ENCODE measurements around the gene HK3. TPM values are rescaled to one million over a fixed set of nuclear protein-coding genes. Genes with fewer than 3 reads are reported as not detected.

The HK3 gene
- total and polyA plus RNA-seq, 2 donors from 2014 or later, result 2.0 to 21.2 TPM

- FAIRE-seq, result no peak
- H3K27ac ChIP-seq (ENCODE audit: low read depth in 2 of 2, low read length in 2 of 2), result no peak overlapping the region
- TF ChIP-seq CTCF (IDR thresholded peaks at IDR 0.05; ENCODE audit: borderline replicate concordance, extremely low read depth, insufficient read depth), result no peak
- H3K4me1 ChIP-seq (ENCODE audit: control insufficient read depth in 2 of 3, insufficient read depth in 2 of 3, low read depth in 1 of 3, low read length in 3 of 3), result no peaks in the 10 kb centered on the region
- H3K27me3 ChIP-seq (ENCODE audit: control insufficient read depth, insufficient read depth, low read length), result no peaks in the 10 kb centered on the region
- H3K9me3 ChIP-seq (ENCODE audit: control insufficient read depth in 2 of 3, insufficient read depth in 1 of 3, low read length in 3 of 3), result no peaks in the 10 kb centered on the region
- H3K4me3 ChIP-seq (ENCODE audit: low read length in 3 of 3), result no peak overlapping the region
- H3K36me3 ChIP-seq (ENCODE audit: control insufficient read depth in 2 of 3, insufficient read depth in 3 of 3, low read length in 3 of 3), result no peaks in the 10 kb centered on the region
- no peak for DNase-seq
- intact Hi-C loops (cut with DNase I), result no loop called here
- no peak overlapping the region for H3K9ac ChIP-seq (ENCODE audit: low read length in 3 of 3)
These were observed 65.9 kb downstream of the HK3 start for GRCh38 chr5:176833286-176833685.

- Histone ChIP-seq H3K36me3 (ENCODE audit: control insufficient read depth in 2 of 3, insufficient read depth in 3 of 3, low read length in 3 of 3) (no peaks in the 10 kb centered on the region), H3K4me1 (ENCODE audit: control insufficient read depth in 2 of 3, insufficient read depth in 2 of 3, low read depth in 1 of 3, low read length in 3 of 3) (no peaks in the 10 kb centered on the region), H3K9me3 (ENCODE audit: control insufficient read depth in 2 of 3, insufficient read depth in 1 of 3, low read length in 3 of 3) (no peaks in the 10 kb centered on the region), H3K27ac (ENCODE audit: low read depth in 2 of 2, low read length in 2 of 2) (no peak overlapping the region), H3K27me3 (ENCODE audit: control insufficient read depth, insufficient read depth, low read length) (no peaks in the 10 kb centered on the region), H3K4me3 (ENCODE audit: low read length in 3 of 3) (no peak overlapping the region), H3K9ac (ENCODE audit: low read length in 3 of 3) (no peak overlapping the region)
- FAIRE-seq (no peak), DNase-seq (no peak)
- intact Hi-C loops (cut with DNase I), result no loop called here
- TF ChIP-seq CTCF (IDR thresholded peaks at IDR 0.05; ENCODE audit: borderline replicate concordance, extremely low read depth, insufficient read depth), result no peak
These were observed 67.0 kb downstream of the HK3 start for GRCh38 chr5:176832162-176832561.

- Histone ChIP-seq H3K4me1 (ENCODE audit: control insufficient read depth in 2 of 3, insufficient read depth in 2 of 3, low read depth in 1 of 3, low read length in 3 of 3) (no peaks in the 10 kb centered on the region), H3K9ac (ENCODE audit: low read length in 3 of 3) (no peak overlapping the region), H3K36me3 (ENCODE audit: control insufficient read depth in 2 of 3, insufficient read depth in 3 of 3, low read length in 3 of 3) (no peaks in the 10 kb centered on the region), H3K27me3 (ENCODE audit: control insufficient read depth, insufficient read depth, low read length) (no peaks in the 10 kb centered on the region), H3K4me3 (ENCODE audit: low read length in 3 of 3) (no peak overlapping the region), H3K27ac (ENCODE audit: low read depth in 2 of 2, low read length in 2 of 2) (no peak overlapping the region), H3K9me3 (ENCODE audit: control insufficient read depth in 2 of 3, insufficient read depth in 1 of 3, low read length in 3 of 3) (no peaks in the 10 kb centered on the region)
- TF ChIP-seq CTCF (IDR thresholded peaks at IDR 0.05; ENCODE audit: borderline replicate concordance, extremely low read depth, insufficient read depth), result no peak
- FAIRE-seq (no peak), DNase-seq (no peak)
- intact Hi-C loops (cut with DNase I), result no loop called here
These were observed 67.7 kb downstream of the HK3 start for GRCh38 chr5:176831425-176831824.

GRCh38 chr5:176830995-176831423, 68.1 kb downstream of the HK3 start:
- Histone ChIP-seq H3K9ac (ENCODE audit: low read length in 3 of 3) (no peak overlapping the region), H3K4me1 (ENCODE audit: control insufficient read depth in 2 of 3, insufficient read depth in 2 of 3, low read depth in 1 of 3, low read length in 3 of 3) (no peaks in the 10 kb centered on the region), H3K27me3 (ENCODE audit: control insufficient read depth, insufficient read depth, low read length) (no peaks in the 10 kb centered on the region), H3K27ac (ENCODE audit: low read depth in 2 of 2, low read length in 2 of 2) (no peak overlapping the region), H3K36me3 (ENCODE audit: control insufficient read depth in 2 of 3, insufficient read depth in 3 of 3, low read length in 3 of 3) (no peaks in the 10 kb centered on the region), H3K9me3 (ENCODE audit: control insufficient read depth in 2 of 3, insufficient read depth in 1 of 3, low read length in 3 of 3) (no peaks in the 10 kb centered on the region), H3K4me3 (ENCODE audit: low read length in 3 of 3) (no peak overlapping the region)
- TF ChIP-seq CTCF (IDR thresholded peaks at IDR 0.05; ENCODE audit: borderline replicate concordance, extremely low read depth, insufficient read depth), result no peak
- intact Hi-C loops (cut with DNase I), result no loop called here
- DNase-seq (no peak), FAIRE-seq (no peak)

Data from kidney (tissue), 14 donors.